ENCODE measurements around the gene PCNX3. TPM values are rescaled to one million over a fixed set of nuclear protein-coding genes. Genes with fewer than 3 reads are reported as not detected.
"Not testable (repeated sequence)": the region's sequence is repeated elsewhere in the genome, so short reads cannot be mapped to it uniquely, and the experiment has no call there.

Gene PCNX3
- total RNA-seq, 4 donors from 2014 or later: 24.1 to 44.1 (median 34.4) TPM

DNA sequence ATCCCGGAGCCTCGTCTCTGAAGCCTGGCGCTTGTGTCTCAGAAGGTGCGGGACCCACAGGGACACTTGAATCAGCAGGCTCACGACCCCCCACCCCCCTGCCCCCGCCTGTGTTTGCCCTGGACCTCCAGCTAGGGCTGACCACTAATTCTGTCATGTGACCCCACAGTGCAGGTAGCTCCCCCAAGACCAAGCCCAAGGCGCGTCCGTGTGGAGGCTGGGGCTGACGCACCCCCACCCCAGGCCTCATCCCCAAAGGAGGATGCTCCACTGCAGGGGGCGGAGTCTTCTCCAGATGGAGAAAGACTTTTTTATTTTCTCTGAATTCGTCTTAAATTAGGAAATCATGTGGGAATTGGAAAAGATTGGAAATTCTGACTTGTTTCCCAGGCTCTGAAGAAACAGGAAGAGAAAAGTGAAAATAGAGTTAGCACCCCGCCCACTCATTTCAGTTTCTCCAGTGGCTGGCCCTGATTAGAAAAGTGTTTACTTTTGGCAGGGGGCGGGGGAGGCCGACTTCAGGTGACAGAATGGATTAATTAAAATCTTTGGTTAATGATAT, 48.1 kb downstream of the PCNX3 start:
- H3K4me3 ChIP-seq (ENCODE audit: low read depth, poor library complexity, severe bottlenecking): peak overlapping the region; percentile 51
- 0 to 1% methylated on average over 15 of the region's 15 CpGs for WGBS, 2 donors
- peak; percentile 62 to 94 for DNase-seq (ENCODE audit: low spot score in 2 of 2)
- intact Hi-C loops (cut with DNase I; ENCODE audit: low total_unique reads): no loop called here
- TF ChIP-seq POLR2A (IDR thresholded peaks at IDR 0.05) (no peak), CTCF (IDR thresholded peaks at IDR 0.05) (no peak)

DNA sequence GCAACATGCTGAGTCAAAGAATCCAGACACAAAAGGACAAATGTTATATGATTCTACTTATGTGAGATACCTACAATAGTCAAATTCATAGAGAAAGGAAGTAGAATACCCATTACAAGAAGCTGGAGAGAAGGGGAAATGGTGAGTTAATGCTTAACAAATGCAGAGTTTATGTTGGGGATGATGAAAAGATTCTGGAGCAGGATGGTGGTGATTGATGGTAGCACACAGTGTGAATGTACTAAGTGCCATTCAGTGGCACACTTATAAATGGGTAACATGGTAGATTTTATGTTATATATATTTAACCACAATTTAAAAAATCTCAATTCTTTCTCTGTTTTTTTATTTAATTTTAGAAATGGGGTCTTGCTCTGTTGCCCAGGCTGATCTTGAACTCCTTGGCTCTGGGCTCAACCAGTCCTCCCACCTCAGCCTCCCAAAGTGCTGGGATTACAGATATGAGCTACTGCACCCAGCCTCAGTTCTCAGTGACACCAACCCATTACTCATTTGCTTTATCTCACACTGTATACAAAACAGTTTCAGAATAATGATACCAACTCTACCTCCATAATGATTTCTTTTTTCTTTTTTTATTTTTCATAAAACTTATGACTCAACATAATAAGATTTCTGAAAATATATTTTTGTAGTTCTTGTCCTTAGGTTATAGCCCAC, 56.7 kb downstream of the PCNX3 start:
- DNase-seq (ENCODE audit: low spot score in 2 of 2): no peak
- no peak overlapping the region for H3K4me3 ChIP-seq (ENCODE audit: low read depth, poor library complexity, severe bottlenecking)
- TF ChIP-seq CTCF (IDR thresholded peaks at IDR 0.05) (no peak), POLR2A (IDR thresholded peaks at IDR 0.05) (no peak)
- intact Hi-C loops (cut with DNase I; ENCODE audit: low total_unique reads): no loop called here

GRCh38 chr11:65672982-65673381, 57.4 kb downstream of the PCNX3 start:
- 92 to 94% methylated on average over 2 of the region's 2 CpGs for WGBS, 2 donors
- H3K4me3 ChIP-seq (ENCODE audit: low read depth, poor library complexity, severe bottlenecking): no peak overlapping the region
- intact Hi-C loops (cut with DNase I; ENCODE audit: low total_unique reads): no loop called here
- DNase-seq (ENCODE audit: low spot score in 2 of 2): no peak
- TF ChIP-seq CTCF (IDR thresholded peaks at IDR 0.05) (no peak), POLR2A (IDR thresholded peaks at IDR 0.05) (no peak)

- intact Hi-C loops (cut with DNase I; ENCODE audit: low total_unique reads): no loop called here
- 82 to 84% methylated on average over 5 of the region's 5 CpGs for WGBS, 2 donors
- H3K4me3 ChIP-seq (ENCODE audit: low read depth, poor library complexity, severe bottlenecking): no peak overlapping the region
- TF ChIP-seq CTCF (IDR thresholded peaks at IDR 0.05) (no peak), POLR2A (IDR thresholded peaks at IDR 0.05) (no peak)
- no peak for DNase-seq (ENCODE audit: low spot score in 2 of 2)
These were observed 64.7 kb downstream of the PCNX3 start for GRCh38 chr11:65680192-65680743.

GRCh38 chr11:65683480-65683879, 67.9 kb downstream of the PCNX3 start:
- 80 to 83% methylated on average over 6 of the region's 6 CpGs for WGBS, 2 donors
- DNase-seq (ENCODE audit: low spot score in 2 of 2); H3K4me3 ChIP-seq (ENCODE audit: low read depth, poor library complexity, severe bottlenecking); intact Hi-C loops (cut with DNase I; ENCODE audit: low total_unique reads): not testable (repeated sequence)

GRCh38 chr11:65685981-65686380, 70.4 kb downstream of the PCNX3 start:
- TF ChIP-seq CTCF (IDR thresholded peaks at IDR 0.05) (no peak), POLR2A (IDR thresholded peaks at IDR 0.05) (no peak)
- WGBS, 2 donors: 84 to 86% methylated on average over 8 of the region's 8 CpGs
- no peak overlapping the region for H3K4me3 ChIP-seq (ENCODE audit: low read depth, poor library complexity, severe bottlenecking)
- intact Hi-C loops (cut with DNase I; ENCODE audit: low total_unique reads): no loop called here
- DNase-seq (ENCODE audit: low spot score in 2 of 2): no peak

Small RNAs within 50 kb of the gene (microRNA-seq; reads per million reads assigned to microRNA genes)
- 0 reads per million in 2 donors for gene MIR4489 (ENCODE audit: borderline number of aligned reads in 1 of 2, borderline replicate concordance in 2 of 2)
- gene MIR4690 (ENCODE audit: borderline number of aligned reads in 1 of 2, borderline replicate concordance in 2 of 2): 0 reads per million in 2 donors

Other genes with a start within 250 kb of the PCNX3 start
- gene SLC25A45, start 233.1 kb upstream of the PCNX3 start, total RNA-seq: 1 to 10 TPM; 1.8 to 8.0 (median 5.3) TPM
- gene FRMD8, start 229.1 kb upstream of the PCNX3 start, total RNA-seq: 100 to 1,000 TPM in 2 of 4 donors, 10 to 100 TPM in 2; 81.8 to 135 (median 112) TPM
- 100 to 1,000 TPM; 147 to 645 (median 301) TPM for gene NEAT1, start 193.0 kb upstream of the PCNX3 start, total RNA-seq
- gene MALAT1, start 116.7 kb upstream of the PCNX3 start, total RNA-seq: over 10,000 TPM in 1 of 4 donors, 1,000 to 10,000 TPM in 3; 5,806 to 14,299 (median 7,416) TPM
- 100 to 1,000 TPM in 1 of 4 donors, 10 to 100 TPM in 3; 73.1 to 103 (median 89.5) TPM for gene SCYL1, start 90.7 kb upstream of the PCNX3 start, total RNA-seq
- 100 to 1,000 TPM in 2 of 4 donors, 10 to 100 TPM in 2; 71.9 to 113 (median 100) TPM for gene LTBP3, start 57.4 kb upstream of the PCNX3 start, total RNA-seq
- gene ZNRD2, start 45.3 kb upstream of the PCNX3 start, total RNA-seq: 10 to 100 TPM; 41.9 to 62.9 (median 50.6) TPM
- 10 to 100 TPM; 57.8 to 73.3 (median 61.2) TPM for gene FAM89B, start 43.2 kb upstream of the PCNX3 start, total RNA-seq
- 10 to 100 TPM; 40.5 to 71.0 (median 57.3) TPM for gene EHBP1L1, start 39.7 kb upstream of the PCNX3 start, total RNA-seq
- gene KCNK7, start 20.0 kb upstream of the PCNX3 start, total RNA-seq: 100 to 1,000 TPM; 168 to 197 (median 184) TPM
- 10 to 100 TPM; 31.6 to 40.0 (median 39.1) TPM for gene MAP3K11, start 1.6 kb upstream of the PCNX3 start, total RNA-seq
- 10 to 100 TPM; 25.3 to 34.4 (median 28.6) TPM for gene SIPA1, start 22.3 kb downstream of the PCNX3 start, total RNA-seq
- 10 to 100 TPM; 61.9 to 73.5 (median 67.5) TPM for gene RELA, start 47.1 kb downstream of the PCNX3 start, total RNA-seq
- 10 to 100 TPM; 68.9 to 96.0 (median 85.7) TPM for gene KAT5, start 96.5 kb downstream of the PCNX3 start, total RNA-seq
- 10 to 100 TPM; 29.7 to 73.7 (median 57.4) TPM for gene RNASEH2C, start 105.0 kb downstream of the PCNX3 start, total RNA-seq
- gene AP5B1, start 165.2 kb downstream of the PCNX3 start, total RNA-seq: 10 to 100 TPM; 32.2 to 44.3 (median 39.7) TPM
- 100 to 1,000 TPM in 2 of 4 donors, 10 to 100 TPM in 2; 74.8 to 159 (median 105) TPM for gene OVOL1, start 171.3 kb downstream of the PCNX3 start, total RNA-seq
- gene SNX32, start 218.2 kb downstream of the PCNX3 start, total RNA-seq: under 1 TPM; 0.21 to 0.99 (median 0.67) TPM
- gene CFL1, start 242.4 kb downstream of the PCNX3 start, total RNA-seq: 100 to 1,000 TPM; 417 to 706 (median 504) TPM
- gene MUS81, start 244.7 kb downstream of the PCNX3 start, total RNA-seq: 10 to 100 TPM; 29.3 to 38.1 (median 37.1) TPM